Adipose tissue (tissue), 3 donors: ENCODE measurements around the gene KCTD19. TPM values are rescaled to one million over a fixed set of nuclear protein-coding genes. Genes with fewer than 3 reads are reported as not detected.

Source experiments
- H3K27ac ChIP-seq: one replicate; pipeline ENCODE4 v1.5.1; 2013; ENCODE audit warnings: low read depth, low read length
- WGBS, 3 donors: extraction: QIAGEN DNeasy Blood & Tissue Kit; methylation state at CpG; one replicate each; pipeline ENCODE4 v1.1.7; 2013; 5-methylcytosine and 5-hydroxymethylcytosine counted together
- polyA plus RNA-seq, 3 donors: library from polyadenylated mRNA; stranded (reverse); fragments of 200-250 nt; gene quantifications; one replicate each; pipeline ENCODE4 v1.2.3, GENCODE V29; 2013
- donor health status: healthy with polysubstance abuse.
- donor health status: Bipolar disorder and iron deficiency.
- donor health status: healthy.

KCTD19 gene
- polyA plus RNA-seq, 3 donors: 0.05 to 0.56 TPM; not detected in 1

- H3K27ac ChIP-seq: no peak overlapping the region
- WGBS, 3 donors: 75 to 85% (median 82%) methylated on average over 2 of the region's 2 CpGs
These were observed 6.8 kb upstream of the KCTD19 start for GRCh38 chr16:67333315-67333714.

- no peak overlapping the region for H3K27ac ChIP-seq
- 54 to 77% (median 67%) methylated on average over 5 of the region's 5 CpGs for WGBS, 3 donors
These were observed 3.4 kb upstream of the KCTD19 start for GRCh38 chr16:67329901-67330300.

- WGBS, 3 donors: 56 to 60% (median 56%) methylated on average over 3 of the region's 3 CpGs
- H3K27ac ChIP-seq: no peak overlapping the region
These were observed 1.2 kb upstream of the KCTD19 start for GRCh38 chr16:67327743-67328142.

- no peak overlapping the region for H3K27ac ChIP-seq
- 28 to 34% (median 31%) methylated on average over 11 of the region's 11 CpGs for WGBS, 3 donors
These were observed 448 bp downstream of the KCTD19 start for GRCh38 chr16:67326115-67326471.

- H3K27ac ChIP-seq: no peak overlapping the region
These were observed 8.7 kb downstream of the KCTD19 start for GRCh38 chr16:67317853-67318252.

GRCh38 chr16:67312719-67313118, 13.8 kb downstream of the KCTD19 start:
- H3K27ac ChIP-seq: no peak overlapping the region

GRCh38 chr16:67311607-67312488, 14.7 kb downstream of the KCTD19 start:
- WGBS, 3 donors: 52 to 73% (median 60%) methylated on average over 5 of the region's 5 CpGs
- H3K27ac ChIP-seq: no peak overlapping the region

GRCh38 chr16:67310561-67310960, 16.0 kb downstream of the KCTD19 start:
- H3K27ac ChIP-seq: no peak overlapping the region
- 91 to 95% (median 93%) methylated on average over 3 of the region's 3 CpGs for WGBS, 3 donors

- H3K27ac ChIP-seq: no peak overlapping the region
- WGBS, 3 donors: 87 to 92% (median 89%) methylated on average over 13 of the region's 13 CpGs
These were observed 21.1 kb downstream of the KCTD19 start for GRCh38 chr16:67305216-67306071.

- WGBS, 3 donors: 68 to 94% (median 88%) methylated on average over 1 of the region's 1 CpG
These were observed 22.5 kb downstream of the KCTD19 start for GRCh38 chr16:67304020-67304419.

GRCh38 chr16:67302970-67303369, 23.6 kb downstream of the KCTD19 start:
- no peak overlapping the region for H3K27ac ChIP-seq
- 86 to 91% (median 89%) methylated on average over 8 of the region's 8 CpGs for WGBS, 3 donors

More at GRCh38 chr16:67304020-67304419, 22.5 kb downstream of the KCTD19 start:
- H3K27ac ChIP-seq: no peak overlapping the region

GRCh38 chr16:67302076-67302475, 24.5 kb downstream of the KCTD19 start:
- no peak overlapping the region for H3K27ac ChIP-seq
- WGBS, 3 donors: 75 to 84% (median 78%) methylated on average over 7 of the region's 7 CpGs

- WGBS, 3 donors: 56 to 79% (median 63%) methylated on average over 11 of the region's 11 CpGs
- H3K27ac ChIP-seq: no peak overlapping the region
These were observed 25.3 kb downstream of the KCTD19 start for GRCh38 chr16:67301080-67301782.

GRCh38 chr16:67299269-67299668, 27.3 kb downstream of the KCTD19 start:
- no peak overlapping the region for H3K27ac ChIP-seq
- 90 to 94% (median 94%) methylated on average over 15 of the region's 15 CpGs for WGBS, 3 donors

GRCh38 chr16:67298277-67298676, 28.3 kb downstream of the KCTD19 start:
- WGBS, 3 donors: 92 to 97% (median 96%) methylated on average over 9 of the region's 9 CpGs
- H3K27ac ChIP-seq: no peak overlapping the region

GRCh38 chr16:67296420-67296819, 30.1 kb downstream of the KCTD19 start:
- no peak overlapping the region for H3K27ac ChIP-seq
- WGBS, 3 donors: 49 to 67% (median 64%) methylated on average over 3 of the region's 3 CpGs

- no peak overlapping the region for H3K27ac ChIP-seq
- 55 to 72% (median 61%) methylated on average over 7 of the region's 7 CpGs for WGBS, 3 donors
These were observed 31.6 kb downstream of the KCTD19 start for GRCh38 chr16:67294938-67295361.

GRCh38 chr16:67294171-67294757, 32.3 kb downstream of the KCTD19 start:
- WGBS, 3 donors: 77 to 91% (median 89%) methylated on average over 4 of the region's 4 CpGs
- no peak overlapping the region for H3K27ac ChIP-seq
